H1 (cell line): ENCODE data around the gene KIFC1. TPM values are rescaled to one million over a fixed set of nuclear protein-coding genes. Genes with fewer than 3 reads are reported as not detected.

Experiments
- ATF2 ChIP-seq: IDR thresholded peaks from 2 replicates; pipeline ENCODE4 v1.6.1; 2012; ENCODE audit warnings: low read length, inconsistent platforms
- BCL11A ChIP-seq, 2 experiments: IDR thresholded peaks; one replicate each; pipeline ENCODE4 v1.6.1; 2011; ENCODE audit warnings: low read depth in 2 of 2, low read length in 2 of 2, mild to moderate bottlenecking in 2 of 2
- CTCF ChIP-seq, 3 experiments: IDR thresholded peaks; 1 replicate in 2 of 3; 2 replicates in 1 of 3; pipeline versions ENCODE4 v1.5.1 to v1.6.1; 2011; ENCODE audit warnings: low read length in 3 of 3, mild to moderate bottlenecking in 3 of 3, inconsistent platforms in 2 of 3, low read depth in 1 of 3, moderate library complexity in 1 of 3; ENCODE audit not compliant: insufficient read depth in 1 of 3; ENCODE audit errors: control extremely low read depth in 1 of 3
- E2F6 ChIP-seq: IDR thresholded peaks from 2 replicates; pipeline ENCODE4 v1.6.1; 2012; ENCODE audit warnings: inconsistent platforms
- HDAC6 ChIP-seq: IDR thresholded peaks from one replicate; pipeline ENCODE4 v1.7.1; 2012; ENCODE audit warnings: low read depth, mild to moderate bottlenecking, inconsistent platforms, low read length, moderate library complexity
- JUN ChIP-seq: IDR thresholded peaks from 2 replicates; pipeline ENCODE4 v1.6.1; 2011; ENCODE audit warnings: low read depth, mild to moderate bottlenecking, improper control_type of control experiment, low read length
- JUND ChIP-seq: IDR thresholded peaks from 2 replicates; pipeline ENCODE4 v1.6.1; 2011; ENCODE audit warnings: mild to moderate bottlenecking, improper control_type of control experiment, low read length
- NRF1 ChIP-seq: IDR thresholded peaks from 2 replicates; pipeline ENCODE4 v1.6.1; 2011; ENCODE audit warnings: mild to moderate bottlenecking, low read depth, low read length, improper control_type of control experiment
- PHF8 ChIP-seq: fragments of 200-600 bp; sonication (generic); conservative IDR thresholded peaks from 2 replicates; pipeline ENCODE4 v1.7.1; 2012; ENCODE audit warnings: low read depth, mild to moderate bottlenecking, inconsistent platforms, low read length, moderate library complexity
- RAD21 ChIP-seq, 2 experiments: IDR thresholded peaks in 1 of 2; conservative IDR thresholded peaks in 1 of 2; 2 replicates each; pipeline ENCODE4 v1.6.1; 2011; ENCODE audit warnings: low read depth in 2 of 2, low read length in 2 of 2, improper control_type of control experiment in 1 of 2, inconsistent platforms in 1 of 2, mild to moderate bottlenecking in 1 of 2, moderate library complexity in 1 of 2
- RBBP5 ChIP-seq: IDR thresholded peaks from 2 replicates; pipeline ENCODE4 v1.7.1; 2012; ENCODE audit warnings: low read depth, mild to moderate bottlenecking, inconsistent platforms, low read length, moderate library complexity, borderline replicate concordance
- SIN3A ChIP-seq, 2 experiments: IDR thresholded peaks in 1 of 2; conservative IDR thresholded peaks in 1 of 2; 2 replicates each; pipeline ENCODE4 v1.6.1; 2011 to 2012; ENCODE audit warnings: low read length in 2 of 2, improper control_type of control experiment in 1 of 2, low read depth in 1 of 2, mild to moderate bottlenecking in 1 of 2
- SP4 ChIP-seq: IDR thresholded peaks from 2 replicates; pipeline ENCODE4 v1.6.1; 2012; ENCODE audit warnings: low read length, inconsistent platforms
- YY1 ChIP-seq: IDR thresholded peaks from 2 replicates; pipeline ENCODE4 v1.6.1; 2011; ENCODE audit warnings: low read depth, mild to moderate bottlenecking, low read length
- ZNF274 ChIP-seq: IDR thresholded peaks from 2 replicates; pipeline ENCODE4 v1.7.0; 2012; ENCODE audit warnings: low read length, borderline replicate concordance; ENCODE audit errors: extremely low read depth
- polyA plus RNA-seq, 7 experiments: library from polyadenylated mRNA; depleted of rRNA in 3 of 7; stranded (reverse) in 5 of 7; unstranded in 2 of 7; fragments of >200 nt in 5 of 7; fragments of 200-250 nt in 2 of 7; gene quantifications; 1 replicate in 5 of 7; 2 replicates in 1 of 7; 4 replicates in 1 of 7; pipeline versions ENCODE4 v1.2.1 to v1.2.3, GENCODE V29; 2011 to 2013; ENCODE audit warnings: missing spikeins in 2 of 7, mixed read lengths in 2 of 7
- total RNA-seq: library from RNA; stranded (reverse); fragmentation: NEBNext Ultra II Directional; extraction: Animal tissue kit (Norgen Biotek cat#: 25700); gene quantifications from 2 replicates; pipeline ENCODE4 v1.2.1, GENCODE V29; 2021
- TF ChIP-seq, protein P1 (sequence below): IDR thresholded peaks from 2 replicates; pipeline ENCODE4 v1.6.1; 2011; ENCODE audit warnings: low read length, improper control_type of control experiment

KIFC1 gene
- total and polyA plus RNA-seq, 2 of the 8 experiments (the other 6 are each of a cell fraction or from before 2014, with no cell fraction given), result 46.6 to 64.3 TPM

DNA sequence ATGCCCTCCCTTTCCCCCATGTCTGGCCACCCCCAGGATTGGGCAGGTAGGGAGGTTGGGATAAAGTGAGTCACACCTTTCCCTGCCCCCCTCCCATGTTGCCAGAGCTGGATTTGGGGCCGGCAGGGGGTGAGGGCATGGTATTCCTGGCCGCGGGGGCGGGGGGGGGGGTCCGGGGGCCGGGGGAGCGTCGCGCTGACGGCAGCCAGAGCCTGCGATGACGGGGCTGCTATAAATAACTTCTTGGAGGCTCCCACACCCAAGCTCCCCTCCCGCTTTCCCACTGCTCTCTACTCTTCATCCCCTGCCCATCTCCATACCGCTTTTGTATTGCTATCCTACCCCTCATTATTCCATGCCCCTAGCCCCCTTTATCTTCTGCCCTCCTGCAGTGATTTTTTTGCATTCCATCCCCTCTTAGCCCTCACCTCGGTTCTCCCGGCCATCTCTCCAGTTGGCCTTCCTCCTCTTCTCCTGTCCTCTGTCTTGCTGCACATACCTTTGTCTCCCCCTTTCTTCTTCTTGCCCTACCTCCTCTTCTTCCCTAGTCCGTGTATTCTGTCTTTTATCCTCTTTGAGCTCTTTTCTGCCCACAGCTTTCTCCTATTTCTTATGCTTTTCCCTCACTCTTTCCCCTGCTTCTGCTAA is 42.0 kb downstream of the KIFC1 start (continued):
- no peak for TF ChIP-seq E2F6
- TF ChIP-seq RBBP5, result peak; percentile 12; the same call in 1 of the 2 replicates
- TF ChIP-seq HDAC6, result no peak
- 0 out of 2 replicates have a peak, but pooled peaks have one; percentile 25 for TF ChIP-seq SP4
- no peak for TF ChIP-seq ZNF274
- TF ChIP-seq PHF8, result no peak
- 0 out of 2 replicates have a peak, but pooled peaks have one; percentile 41 for TF ChIP-seq JUND
- no peak for TF ChIP-seq SIN3A (conservative IDR thresholded peaks at IDR 0.05 in 1 of 2, IDR thresholded peaks at IDR 0.05 in 1 of 2; ENCODE audit: low read depth in 1 of 2, low read length in 2 of 2)
- no peak for TF ChIP-seq NRF1
- TF ChIP-seq RAD21 (IDR thresholded peaks at IDR 0.05 in 1 of 2, conservative IDR thresholded peaks at IDR 0.05 in 1 of 2; ENCODE audit: low read depth in 2 of 2, low read length in 2 of 2), result no peak
- no peak for TF ChIP-seq JUN
- no peak for TF ChIP-seq ATF2
- TF ChIP-seq CTCF (IDR thresholded peaks at IDR 0.05; ENCODE audit: control extremely low read depth in 1 of 3, insufficient read depth in 1 of 3, low read depth in 1 of 3, low read length in 3 of 3), result no peak
- TF ChIP-seq BCL11A (IDR thresholded peaks at IDR 0.05; ENCODE audit: low read depth in 2 of 2, low read length in 2 of 2), result no peak
- TF ChIP-seq, protein P1, sequence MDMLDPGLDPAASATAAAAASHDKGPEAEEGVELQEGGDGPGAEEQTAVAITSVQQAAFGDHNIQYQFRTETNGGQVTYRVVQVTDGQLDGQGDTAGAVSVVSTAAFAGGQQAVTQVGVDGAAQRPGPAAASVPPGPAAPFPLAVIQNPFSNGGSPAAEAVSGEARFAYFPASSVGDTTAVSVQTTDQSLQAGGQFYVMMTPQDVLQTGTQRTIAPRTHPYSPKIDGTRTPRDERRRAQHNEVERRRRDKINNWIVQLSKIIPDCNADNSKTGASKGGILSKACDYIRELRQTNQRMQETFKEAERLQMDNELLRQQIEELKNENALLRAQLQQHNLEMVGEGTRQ, result no peak
- no peak for TF ChIP-seq YY1
